ENCODE data around the gene FGD4.

DNA sequence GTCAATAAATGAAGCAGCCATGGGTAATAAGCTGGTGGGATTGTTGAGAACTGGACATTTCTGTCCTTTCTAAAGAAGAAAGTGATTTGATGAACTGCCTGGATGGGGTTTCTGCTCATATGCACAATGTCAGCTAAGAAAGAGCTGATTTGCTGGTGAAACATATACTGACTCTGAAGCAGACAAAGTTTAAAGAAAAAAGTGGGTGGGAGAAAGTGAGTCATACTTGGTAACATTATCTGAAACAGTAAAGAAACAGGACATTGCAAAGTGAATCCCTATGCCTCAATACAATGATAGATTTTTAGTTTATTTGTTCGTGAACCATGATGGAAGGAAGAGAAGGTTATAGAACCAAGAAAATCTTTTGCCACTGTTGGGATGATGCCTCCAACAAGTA lies 184.2 kb downstream of the FGD4 start:
- TF ChIP-seq EZH2 (IDR thresholded peaks at IDR 0.05): no peak
- no peak for TF ChIP-seq POLR2AphosphoS5 (IDR thresholded peaks at IDR 0.05; ENCODE audit: borderline replicate concordance, low read depth, low read length)
- no peak for TF ChIP-seq FOXP2 (optimal IDR thresholded peaks at IDR 0.05; ENCODE audit: control extremely low read depth, extremely low read length, insufficient read depth)
